HG03571 (cell line): Measurements from ENCODE around the gene ALDH1A2.
"Not testable (repeated sequence)": the region's sequence is repeated elsewhere in the genome, so short reads cannot be mapped to it uniquely, and the experiment has no call there.

ENCODE experiments used
- ATAC-seq: cut with Tn5 transposase; IDR thresholded peaks from one replicate; pipeline ENCODE4 v1.9.1; 2021; ENCODE audit not compliant: unreplicated experiment

The ALDH1A2 gene

GRCh38 chr15:58069008-58069407 lies 3.5 kb upstream of the ALDH1A2 start:
- ATAC-seq: no peak

GRCh38 chr15:58066042-58066867 lies 744 bp upstream of the ALDH1A2 start:
- no peak for ATAC-seq

- ATAC-seq: no peak
These were observed 499 bp downstream of the ALDH1A2 start for GRCh38 chr15:58064980-58065444.

GRCh38 chr15:58064082-58064979 lies 1.2 kb downstream of the ALDH1A2 start:
- ATAC-seq: no peak

- no peak for ATAC-seq
These were observed 1.9 kb downstream of the ALDH1A2 start for GRCh38 chr15:58063614-58064013.

- ATAC-seq: no peak
These were observed 2.5 kb downstream of the ALDH1A2 start for GRCh38 chr15:58062983-58063382.

GRCh38 chr15:58062175-58062574 lies 3.3 kb downstream of the ALDH1A2 start:
- no peak for ATAC-seq

- ATAC-seq: no peak
These were observed 4.9 kb downstream of the ALDH1A2 start for GRCh38 chr15:58060575-58060974.

- no peak for ATAC-seq
These were observed 6.8 kb downstream of the ALDH1A2 start for GRCh38 chr15:58058729-58059128.

- no peak for ATAC-seq
These were observed 7.4 kb downstream of the ALDH1A2 start for GRCh38 chr15:58058073-58058472.

- ATAC-seq: no peak
These were observed 8.0 kb downstream of the ALDH1A2 start for GRCh38 chr15:58057559-58057958.

GRCh38 chr15:58056015-58056414 lies 9.5 kb downstream of the ALDH1A2 start:
- ATAC-seq: no peak

- no peak for ATAC-seq
These were observed 12.0 kb downstream of the ALDH1A2 start for GRCh38 chr15:58053315-58054153.

- no peak for ATAC-seq
These were observed 13.2 kb downstream of the ALDH1A2 start for GRCh38 chr15:58052334-58052733.

- no peak for ATAC-seq
These were observed 15.8 kb downstream of the ALDH1A2 start for GRCh38 chr15:58049520-58050227.

GRCh38 chr15:58048261-58048660 lies 17.2 kb downstream of the ALDH1A2 start:
- ATAC-seq: no peak

GRCh38 chr15:58047149-58047548 lies 18.4 kb downstream of the ALDH1A2 start:
- ATAC-seq: no peak

GRCh38 chr15:58046467-58046866 lies 19.0 kb downstream of the ALDH1A2 start:
- ATAC-seq: no peak

GRCh38 chr15:58045376-58045775 lies 20.1 kb downstream of the ALDH1A2 start:
- not testable (repeated sequence) for ATAC-seq

- ATAC-seq: no peak
These were observed 21.0 kb downstream of the ALDH1A2 start for GRCh38 chr15:58044551-58044950.
